Measurements from ENCODE around the gene LGALS3BP. TPM values are rescaled to one million over a fixed set of nuclear protein-coding genes. Genes with fewer than 3 reads are reported as not detected.

LGALS3BP gene
- total RNA-seq, 1 experiment from 2014 or later, result 69.8 TPM

DNA sequence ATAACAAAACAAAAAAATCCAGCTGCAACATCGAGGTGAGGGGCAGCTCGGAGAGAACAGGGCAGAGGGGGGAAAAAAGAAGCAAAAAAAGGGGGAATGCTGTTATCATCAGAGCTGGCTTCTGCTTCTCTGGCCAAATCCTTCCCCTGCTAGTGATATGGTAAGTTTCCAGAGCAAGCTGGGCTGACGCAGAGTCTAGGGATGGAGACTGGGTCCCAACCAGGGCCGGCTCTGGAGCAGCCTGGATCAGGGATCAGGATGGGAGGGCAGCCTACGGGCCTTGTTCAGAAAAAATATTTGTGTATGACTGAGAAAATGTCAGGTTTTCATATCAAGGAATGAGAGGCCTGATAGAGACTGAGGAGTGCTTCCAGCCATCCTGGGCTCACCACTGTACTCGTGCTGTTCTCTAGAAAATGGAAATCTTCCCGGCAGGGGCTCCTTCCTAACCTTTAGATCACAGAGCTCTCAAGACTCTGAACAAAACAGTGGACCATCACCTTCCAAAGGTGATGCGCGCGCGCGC is 43.5 kb upstream of the LGALS3BP start:
- Mint-ChIP-seq H3K4me3 (peak overlapping the region; percentile 76 to 85), H3K36me3 (ENCODE audit: insufficient read depth in 1 of 3, low read depth in 3 of 3) (no peaks in the 10 kb centered on the region; a peak in 1 of 7 replicates), H3K9me3 (no peaks in the 10 kb centered on the region), H3K4me1 (peaks cover 10 to 24% of the 10 kb centered on the region in 2 experiments), H3K27me3 (ENCODE audit: low read depth) (peaks cover 99% of the 10 kb centered on the region), H3K27ac (no peak overlapping the region)
- no peak overlapping the region for H2AK5ac ChIP-seq (ENCODE audit: insufficient read length, low read length)
- no peak overlapping the region for H3K18ac ChIP-seq (ENCODE audit: insufficient read length, low read depth, low read length)
- H3K79me1 ChIP-seq (ENCODE audit: insufficient read depth, low read depth, low read length, poor library complexity, severe bottlenecking), result no peaks in the 10 kb centered on the region
- no peak overlapping the region for H4K8ac ChIP-seq (replicated peaks; ENCODE audit: insufficient read length, low read depth, low read length)
- H3K27me3 ChIP-seq (ENCODE audit: insufficient read depth, low read length), result peaks cover 36% of the 10 kb centered on the region; the same call in 1 of the 2 replicates
- no peaks in the 10 kb centered on the region for H3K79me2 ChIP-seq (ENCODE audit: insufficient read depth, low read length)
- H3K9me3 ChIP-seq (ENCODE audit: control insufficient read depth, low read depth, low read length), result no peaks in the 10 kb centered on the region
- H3K9ac ChIP-seq (ENCODE audit: extremely low read depth, insufficient read length, low read length), result no peak overlapping the region
- no peak overlapping the region for H2BK120ac ChIP-seq (ENCODE audit: low read depth, low read length, poor library complexity, severe bottlenecking)
- H3K4me2 ChIP-seq (ENCODE audit: insufficient read depth, insufficient read length, low read length), result peak overlapping the region; percentile 89
- TF ChIP-seq, protein P1, sequence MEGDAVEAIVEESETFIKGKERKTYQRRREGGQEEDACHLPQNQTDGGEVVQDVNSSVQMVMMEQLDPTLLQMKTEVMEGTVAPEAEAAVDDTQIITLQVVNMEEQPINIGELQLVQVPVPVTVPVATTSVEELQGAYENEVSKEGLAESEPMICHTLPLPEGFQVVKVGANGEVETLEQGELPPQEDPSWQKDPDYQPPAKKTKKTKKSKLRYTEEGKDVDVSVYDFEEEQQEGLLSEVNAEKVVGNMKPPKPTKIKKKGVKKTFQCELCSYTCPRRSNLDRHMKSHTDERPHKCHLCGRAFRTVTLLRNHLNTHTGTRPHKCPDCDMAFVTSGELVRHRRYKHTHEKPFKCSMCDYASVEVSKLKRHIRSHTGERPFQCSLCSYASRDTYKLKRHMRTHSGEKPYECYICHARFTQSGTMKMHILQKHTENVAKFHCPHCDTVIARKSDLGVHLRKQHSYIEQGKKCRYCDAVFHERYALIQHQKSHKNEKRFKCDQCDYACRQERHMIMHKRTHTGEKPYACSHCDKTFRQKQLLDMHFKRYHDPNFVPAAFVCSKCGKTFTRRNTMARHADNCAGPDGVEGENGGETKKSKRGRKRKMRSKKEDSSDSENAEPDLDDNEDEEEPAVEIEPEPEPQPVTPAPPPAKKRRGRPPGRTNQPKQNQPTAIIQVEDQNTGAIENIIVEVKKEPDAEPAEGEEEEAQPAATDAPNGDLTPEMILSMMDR (conservative IDR thresholded peaks at IDR 0.05), result no peak
- H3K27ac ChIP-seq (ENCODE audit: insufficient read length, low read depth, low read length), result no peak overlapping the region
- H3K4ac ChIP-seq (ENCODE audit: low read depth, low read length), result no peak overlapping the region
- H3T11ph ChIP-seq (ENCODE audit: low read length), result no peak overlapping the region
- no peak overlapping the region for H3K14ac ChIP-seq (ENCODE audit: insufficient read depth, low read length)
- no peak overlapping the region for H4K91ac ChIP-seq (ENCODE audit: insufficient read length, low read depth, low read length)
- H3K4me1 ChIP-seq (ENCODE audit: insufficient read depth, low read length), result no peaks in the 10 kb centered on the region
- H2BK20ac ChIP-seq (ENCODE audit: low read depth, low read length, poor library complexity, severe bottlenecking), result no peak overlapping the region
- no CpG with 5 or more reads among the region's 12 CpGs for WGBS (ENCODE audit: extremely low coverage, insufficient read length, low lambda C conversion rate)
- H3K23ac ChIP-seq (ENCODE audit: insufficient read length, low read depth, low read length), result no peak overlapping the region
- H4K20me1 ChIP-seq (ENCODE audit: control insufficient read depth, insufficient read depth, insufficient read length), result no peaks in the 10 kb centered on the region
- no peak overlapping the region for H3K56ac ChIP-seq (ENCODE audit: insufficient read length, low read depth, low read length)
- DNase-seq, result no peak
- no peak overlapping the region for H2AFZ ChIP-seq (ENCODE audit: low read length)
- no peak overlapping the region for H2BK5ac ChIP-seq (ENCODE audit: insufficient read length, low read length)
- H2BK15ac ChIP-seq (ENCODE audit: low read depth, low read length), result no peak overlapping the region
- H2BK12ac ChIP-seq (ENCODE audit: insufficient read length, low read depth, low read length), result no peak overlapping the region
- peaks cover 13% of the 10 kb centered on the region for H3K23me2 ChIP-seq (ENCODE audit: insufficient read length, low read depth, low read length, poor library complexity, severe bottlenecking)
- H4K5ac ChIP-seq (ENCODE audit: insufficient read length, low read depth, low read length), result no peak overlapping the region
